ENCODE results near the gene PRPF8.

Gene PRPF8

GRCh38 chr17:1627982-1628855, 56.4 kb downstream of the PRPF8 start, which contains the start of gene SLC43A2:
Gene SLC43A2, minus strand, starts transcription at chr17:1628834. Its CDS starts 960 bp downstream, at chr17:1627874.
- peak; percentile 52 to 62 for DNase-seq (ENCODE audit: low read depth in 1 of 2, low spot score in 1 of 2)

DNA sequence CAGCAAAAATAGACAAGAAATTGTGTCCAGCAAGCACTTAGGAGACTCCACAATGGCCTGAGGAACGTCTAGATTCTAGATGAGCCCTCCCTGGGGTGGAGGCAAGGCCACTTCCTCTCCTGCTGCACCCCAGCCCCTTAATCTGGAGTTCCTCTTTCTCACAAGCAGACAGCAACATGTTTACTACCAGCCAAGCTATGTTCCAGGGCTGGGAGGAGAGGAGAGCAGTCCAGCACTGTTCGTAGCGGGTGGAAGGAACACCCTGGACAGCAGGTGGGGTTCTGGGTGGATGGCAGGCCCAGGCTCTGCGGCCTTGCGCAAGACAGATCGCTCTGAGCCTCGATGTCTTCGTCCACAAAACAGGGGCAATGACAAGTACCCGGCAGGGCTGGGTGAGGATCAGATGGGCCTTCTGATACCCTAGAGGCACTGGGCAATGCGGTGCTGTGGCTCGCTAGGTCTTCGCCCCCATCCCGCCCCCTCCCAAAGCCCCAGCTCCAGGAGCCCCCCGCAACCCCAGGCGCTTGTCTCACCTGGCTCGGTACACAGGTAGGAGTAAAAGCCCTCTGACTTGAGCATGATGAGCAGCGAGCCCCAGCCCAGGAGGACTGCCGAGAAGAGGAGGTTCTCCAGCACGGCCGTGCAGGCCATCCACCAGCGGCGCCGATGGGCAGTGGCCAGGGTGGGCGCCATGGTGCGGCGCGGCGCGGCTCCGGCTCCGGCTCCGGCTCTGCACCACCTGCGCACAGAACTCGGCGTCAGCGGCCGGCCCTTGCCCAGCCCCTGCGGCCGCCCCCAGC, 57.3 kb downstream of the PRPF8 start:
- no peak for DNase-seq (ENCODE audit: low read depth in 1 of 2, low spot score in 1 of 2)

DNA sequence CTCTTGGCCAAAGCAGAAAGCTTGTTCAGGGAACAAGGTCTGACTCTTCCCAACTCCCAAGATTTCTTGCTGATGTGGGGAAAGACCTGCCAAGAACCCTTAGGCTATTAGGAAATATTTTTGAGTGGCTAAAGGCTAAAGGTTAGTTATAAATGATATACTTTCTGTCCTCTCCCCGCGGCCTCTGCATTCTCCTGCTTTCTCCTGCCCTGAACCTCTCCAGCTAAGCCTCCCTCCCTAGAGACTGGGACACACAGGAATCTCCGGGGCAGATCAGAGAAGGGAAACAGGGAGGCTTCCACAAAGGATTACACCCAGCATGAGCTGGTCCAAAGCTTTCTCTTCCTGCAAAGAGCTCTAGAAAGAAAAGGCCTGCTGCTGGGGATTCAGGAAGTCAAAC, 58.3 kb downstream of the PRPF8 start:
- no peak for DNase-seq (ENCODE audit: low read depth in 1 of 2, low spot score in 1 of 2)

DNA sequence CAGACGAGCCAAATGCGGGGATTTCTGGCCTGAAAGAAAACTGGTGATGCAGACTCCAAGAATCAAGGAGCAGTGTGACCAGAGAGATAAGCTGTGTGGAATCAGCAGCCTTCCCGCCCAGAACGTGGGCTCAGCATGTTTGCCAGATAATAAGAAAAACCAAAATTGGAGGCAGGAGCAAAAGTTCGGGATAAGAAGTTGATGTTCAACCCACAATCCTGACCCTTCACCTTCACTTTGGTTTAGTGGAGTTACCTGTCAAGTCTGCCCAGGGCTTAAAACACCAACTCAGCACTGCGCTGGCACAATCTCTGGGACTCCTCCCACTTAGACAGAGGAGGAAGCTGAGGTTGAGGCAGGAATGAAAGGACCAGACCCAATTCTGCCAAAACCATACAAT, 59.1 kb downstream of the PRPF8 start:
- no peak for DNase-seq (ENCODE audit: low read depth in 1 of 2, low spot score in 1 of 2)

DNA sequence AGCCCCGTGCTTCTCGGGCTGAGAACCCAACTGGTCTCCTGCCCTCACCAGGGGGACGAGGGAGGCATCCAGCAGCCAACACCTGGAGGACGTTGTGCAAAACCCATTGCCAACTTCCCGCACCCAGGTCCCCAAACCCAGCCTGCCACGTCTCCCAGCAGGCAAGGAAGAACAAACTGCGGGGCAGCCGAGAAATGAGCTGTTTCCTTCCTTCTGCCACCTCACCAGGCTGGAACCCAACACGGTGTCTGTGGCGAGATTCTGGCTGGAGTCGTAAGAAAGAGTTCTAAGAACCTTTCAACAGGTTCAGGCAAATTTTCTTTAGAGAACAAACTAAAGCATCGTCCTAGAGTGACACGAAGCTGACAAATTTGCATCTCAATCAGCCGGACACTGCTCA, 59.6 kb downstream of the PRPF8 start:
- DNase-seq (ENCODE audit: low read depth in 1 of 2, low spot score in 1 of 2): no peak

- DNase-seq (ENCODE audit: low read depth in 1 of 2, low spot score in 1 of 2): no peak
Measured at GRCh38 chr17:1624650-1625049, 60.0 kb downstream of the PRPF8 start.

DNA sequence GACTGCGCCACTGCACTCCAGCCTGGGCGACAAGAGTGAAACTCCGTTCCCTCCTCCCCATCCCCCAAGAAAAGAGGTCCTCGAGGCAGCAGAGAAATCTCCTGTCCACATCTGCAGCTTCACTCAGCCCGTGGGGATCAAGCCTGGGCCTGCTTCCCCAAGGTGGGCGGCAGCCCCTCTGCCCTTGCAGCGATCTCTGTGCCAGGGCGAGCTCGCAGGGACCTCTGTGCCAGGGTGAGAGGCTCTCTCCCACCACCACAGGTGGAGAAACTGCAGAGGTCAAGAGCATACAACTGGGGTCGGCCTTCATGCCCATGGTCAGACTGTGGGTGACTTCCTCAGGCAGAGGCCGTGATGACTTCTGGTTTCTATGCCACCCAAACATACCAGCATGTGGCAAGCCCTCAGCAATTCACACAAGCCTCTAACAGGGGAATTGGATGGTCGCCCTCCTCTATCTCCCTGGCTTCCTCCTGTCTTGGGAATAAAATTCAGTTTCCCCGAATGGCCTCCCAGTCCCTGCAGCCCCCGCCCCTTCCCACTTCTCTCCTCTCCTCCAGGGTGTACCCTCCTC, 61.5 kb downstream of the PRPF8 start:
- DNase-seq (ENCODE audit: low read depth in 1 of 2, low spot score in 1 of 2): no peak

DNA sequence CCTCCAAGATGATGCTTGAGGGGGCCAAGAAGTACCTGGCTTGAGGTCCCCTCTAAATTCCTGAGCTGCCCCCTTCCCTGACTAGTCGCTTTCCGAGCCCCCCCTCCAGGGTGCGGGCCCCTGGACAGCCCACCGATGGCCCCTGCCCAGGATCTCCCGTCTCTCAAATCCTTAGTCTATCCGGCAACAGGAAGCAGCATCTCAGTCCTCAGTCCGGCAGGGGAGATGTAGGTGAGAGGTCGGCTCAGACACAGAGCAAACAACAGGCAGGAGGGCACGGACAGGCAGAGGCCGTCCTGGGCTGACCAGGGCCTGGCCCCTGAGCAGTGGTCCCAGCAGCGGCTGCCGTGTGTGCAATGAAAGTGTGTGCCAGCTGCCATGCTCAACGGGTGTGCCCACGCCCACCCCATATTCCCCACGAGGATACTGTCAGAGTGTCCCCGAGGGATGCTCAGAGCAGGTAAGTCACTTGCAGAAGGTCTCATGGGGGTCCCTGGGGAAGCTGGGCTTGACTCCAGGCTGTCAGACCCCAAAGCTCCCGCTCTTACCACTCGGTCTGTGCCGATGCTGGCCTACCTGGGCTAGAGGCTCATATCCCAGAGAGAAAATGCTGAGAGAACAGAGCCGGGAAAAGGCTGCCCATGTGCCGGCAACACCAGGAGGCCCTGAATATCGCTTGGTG, 63.3 kb downstream of the PRPF8 start:
- no peak for DNase-seq (ENCODE audit: low read depth in 1 of 2, low spot score in 1 of 2)

DNA sequence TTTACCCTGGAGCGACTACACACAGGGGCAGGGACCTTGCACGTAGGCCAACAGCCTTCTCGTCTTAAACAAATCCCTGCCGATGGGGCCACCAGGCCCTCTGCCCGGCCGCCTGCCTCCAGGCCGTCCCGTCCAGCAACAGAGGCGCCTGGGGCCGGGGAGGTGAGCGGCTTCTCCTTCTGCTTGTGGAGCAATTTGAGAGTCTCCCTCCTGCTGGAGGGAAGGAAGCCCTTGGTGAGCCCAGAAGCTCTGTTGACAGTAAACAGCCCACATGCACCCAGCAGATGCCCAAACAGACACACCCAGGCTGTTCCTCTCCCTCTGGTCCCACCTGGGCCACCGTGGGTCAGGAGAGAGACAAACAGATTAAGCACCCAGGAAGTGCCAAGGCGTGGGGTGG, 64.2 kb downstream of the PRPF8 start:
- DNase-seq (ENCODE audit: low read depth in 1 of 2, low spot score in 1 of 2): no peak

DNA sequence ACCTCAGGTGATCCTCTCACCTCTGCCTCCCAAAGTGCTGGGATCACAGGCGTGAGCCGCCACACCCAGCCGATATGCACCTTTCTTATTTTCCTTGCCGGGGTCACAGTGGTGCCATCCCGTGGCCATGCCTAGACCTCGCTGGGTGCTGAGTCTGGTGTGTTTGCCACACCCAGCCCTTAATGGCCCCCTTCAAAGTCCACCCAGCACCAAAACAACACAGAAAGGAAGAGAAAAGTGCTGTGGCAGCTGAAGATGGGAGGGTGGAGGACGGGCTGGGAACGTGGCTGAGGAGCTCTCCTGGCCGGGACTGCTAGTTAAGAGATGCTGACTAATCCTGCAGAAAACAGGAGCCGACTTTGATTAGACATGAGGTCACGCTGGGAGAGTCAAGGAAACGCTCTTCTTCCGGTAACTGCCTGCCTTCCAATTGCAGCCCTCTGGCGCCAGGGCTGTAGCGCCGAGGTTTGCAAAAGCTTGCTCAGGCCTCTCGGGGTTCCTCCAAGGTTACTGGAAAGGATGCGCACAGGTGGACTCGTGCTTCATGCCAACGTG, 67.0 kb downstream of the PRPF8 start:
- no peak for DNase-seq (ENCODE audit: low read depth in 1 of 2, low spot score in 1 of 2)

GRCh38 chr17:1616101-1616500, 68.6 kb downstream of the PRPF8 start:
- no peak for DNase-seq (ENCODE audit: low read depth in 1 of 2, low spot score in 1 of 2)

- DNase-seq (ENCODE audit: low read depth in 1 of 2, low spot score in 1 of 2): no peak
Measured at GRCh38 chr17:1612400-1612799, 72.3 kb downstream of the PRPF8 start.

DNA sequence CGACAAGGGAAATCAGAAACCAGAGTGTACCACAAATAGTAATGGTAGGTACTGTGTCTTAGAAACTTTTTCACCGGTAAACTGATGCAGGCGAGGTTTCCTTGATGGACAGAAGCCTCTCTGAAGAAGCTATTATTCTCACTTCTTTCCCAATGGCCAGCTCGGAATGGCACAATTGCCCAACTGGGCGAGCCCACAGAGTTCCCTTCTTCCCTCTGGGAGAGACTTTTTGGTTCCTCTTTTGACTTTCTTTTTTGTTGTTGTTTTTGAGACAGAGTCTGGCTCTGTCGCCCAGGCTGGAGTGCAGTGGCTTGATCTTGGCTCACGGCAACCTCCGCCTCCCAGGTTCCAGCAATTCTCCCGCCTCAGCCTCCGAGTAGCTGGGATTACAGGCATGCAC, 73.0 kb downstream of the PRPF8 start:
- no peak for DNase-seq (ENCODE audit: low read depth in 1 of 2, low spot score in 1 of 2)

DNA sequence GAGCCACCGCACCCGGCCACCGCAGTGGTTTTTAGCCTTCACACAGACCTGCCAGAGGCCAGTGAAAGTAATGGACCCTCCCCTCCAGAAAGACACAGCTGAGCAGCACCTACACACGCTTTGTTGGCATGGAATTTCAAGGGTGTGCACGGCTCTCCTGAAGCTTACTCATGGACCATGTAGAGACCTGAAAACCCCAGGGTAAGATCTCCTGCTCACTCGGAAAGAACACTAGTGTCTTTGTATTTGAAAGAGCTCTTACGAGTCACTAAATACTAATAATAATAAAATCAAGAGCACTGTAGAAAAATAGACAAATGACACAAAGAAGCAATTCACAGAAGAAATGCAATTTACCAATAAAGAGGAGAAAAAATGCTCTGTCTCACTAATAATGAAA, 76.0 kb downstream of the PRPF8 start:
- DNase-seq (ENCODE audit: low read depth in 1 of 2, low spot score in 1 of 2): no peak

DNA sequence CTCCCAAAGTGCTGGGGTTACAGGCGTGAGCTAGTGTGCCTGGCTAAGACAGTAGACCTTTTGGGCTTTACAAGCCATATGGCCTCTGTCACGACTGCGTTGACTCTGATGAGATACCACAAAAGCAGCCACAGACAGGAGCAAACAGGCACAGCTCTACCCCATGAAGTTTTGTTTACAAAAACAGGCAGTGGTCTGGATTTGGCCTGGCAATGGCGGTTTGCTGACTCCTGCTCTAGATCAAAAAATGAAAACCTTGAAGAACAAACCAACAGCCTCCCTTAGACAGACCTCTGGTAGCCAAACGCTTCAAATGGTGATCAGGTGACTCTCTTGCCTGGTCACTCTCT, 76.7 kb downstream of the PRPF8 start:
- DNase-seq (ENCODE audit: low read depth in 1 of 2, low spot score in 1 of 2): no peak

DNA sequence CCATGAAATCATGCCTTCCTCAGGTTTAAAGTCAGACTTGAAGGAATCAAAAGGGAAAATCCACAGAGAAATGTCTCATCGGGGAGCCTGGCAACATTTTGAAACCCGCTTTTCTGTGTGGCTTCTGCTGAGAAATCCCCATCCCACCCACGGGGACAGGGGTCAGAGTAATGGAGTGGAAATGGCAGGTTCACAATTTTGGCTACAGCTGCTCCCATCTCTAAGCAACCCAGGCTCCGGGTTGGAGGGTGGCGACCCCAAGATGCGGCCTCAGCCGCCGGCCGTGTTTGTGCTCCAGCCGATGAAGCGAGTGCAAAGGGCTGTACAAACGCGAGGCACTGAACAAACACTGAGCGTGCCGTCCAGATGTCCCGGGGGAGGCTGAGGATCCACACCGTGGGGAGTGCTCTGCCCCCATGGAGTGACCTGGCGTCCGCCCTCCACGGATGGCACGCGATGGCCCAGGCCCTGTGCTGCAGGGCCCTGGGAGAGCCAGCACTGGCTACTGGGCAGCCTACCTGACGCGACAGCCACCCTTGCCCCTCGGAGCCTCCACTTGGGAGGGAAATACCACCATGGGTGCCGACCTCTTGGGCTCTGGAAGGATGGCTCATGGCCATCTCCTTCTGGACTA, 78.2 kb downstream of the PRPF8 start:
- no peak for DNase-seq (ENCODE audit: low read depth in 1 of 2, low spot score in 1 of 2)

GRCh38 chr17:1605681-1606351, 78.9 kb downstream of the PRPF8 start:
- no peak for DNase-seq (ENCODE audit: low read depth in 1 of 2, low spot score in 1 of 2)

DNA sequence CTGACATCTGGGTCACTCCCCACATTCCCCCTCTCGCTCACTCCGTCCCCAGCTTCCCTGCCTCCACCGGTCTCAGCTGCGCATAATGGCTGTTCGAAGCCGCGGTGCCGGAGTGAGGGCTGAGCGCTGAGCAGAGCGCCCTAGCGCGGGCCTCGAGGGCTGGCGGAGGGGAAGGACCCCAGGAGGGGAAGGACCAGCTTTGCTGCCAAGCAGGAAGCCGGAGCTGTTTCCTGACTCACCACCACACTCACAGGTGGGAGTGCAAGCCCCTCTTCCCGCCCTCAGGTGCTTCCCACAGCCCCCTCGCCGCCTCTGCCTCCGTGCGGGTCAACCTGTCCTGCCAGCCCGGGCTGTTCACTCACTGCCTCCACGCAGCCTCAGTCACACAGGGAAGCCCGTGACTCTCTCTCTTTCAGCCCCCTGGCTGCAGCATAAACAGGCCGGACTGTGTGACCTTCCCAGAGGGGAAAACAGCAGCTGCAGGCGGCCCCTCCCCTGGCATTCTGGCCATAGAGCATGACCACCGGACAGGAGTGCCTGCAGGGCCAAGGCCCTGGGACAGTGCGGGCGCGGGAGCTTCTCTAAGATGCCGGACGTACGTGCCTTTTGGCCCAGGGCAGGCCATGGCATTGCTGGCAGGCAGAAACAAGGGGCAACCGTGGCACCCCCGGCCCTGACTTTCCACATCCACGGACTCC, 79.7 kb downstream of the PRPF8 start:
- DNase-seq (ENCODE audit: low read depth in 1 of 2, low spot score in 1 of 2): no peak

DNA sequence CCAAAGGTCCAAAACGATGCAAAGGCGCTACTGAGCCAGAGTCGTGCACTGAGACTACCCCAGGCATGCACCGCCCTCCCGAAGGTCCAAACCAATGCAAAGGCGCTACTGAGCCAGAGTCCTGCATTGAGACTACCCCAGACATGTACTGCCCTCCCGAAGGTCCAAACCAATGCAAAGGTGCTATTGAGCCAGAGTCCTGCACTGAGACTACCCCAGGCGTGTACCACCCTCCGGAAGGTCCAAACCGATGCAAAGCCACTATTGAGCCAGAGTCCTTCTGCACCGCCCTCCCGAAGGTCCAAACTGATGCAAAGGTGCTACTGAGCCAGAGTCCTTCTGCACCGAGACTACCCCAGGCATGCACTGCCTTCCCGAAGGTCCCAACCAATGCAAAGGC, 83.1 kb downstream of the PRPF8 start:
- DNase-seq (ENCODE audit: low read depth in 1 of 2, low spot score in 1 of 2): no peak
